Kasumi-1 (cell line): Measurements from ENCODE around the gene CST11.
"Not testable (repeated sequence)": the region's sequence is repeated elsewhere in the genome, so short reads cannot be mapped to it uniquely, and the experiment has no call there.

Experiments
- DNase-seq, 2 experiments: peaks; one replicate each; lab custom pipeline; 2025; lab: John Stamatoyannopoulos, UW

The CST11 gene

GRCh38 chr20:23452776-23453175, at the start of gene CST11:
Gene CST11 (minus strand): TSS chr20:23452876. CDS start chr20:23452811, 65 bp downstream.
- no peak for DNase-seq

GRCh38 chr20:23501926-23502325, 49.2 kb upstream of the CST11 start:
- DNase-seq, result no peak

- no peak for DNase-seq
Observed at GRCh38 chr20:23497536-23497935, 44.9 kb upstream of the CST11 start.

- DNase-seq, result no peak
Observed at GRCh38 chr20:23493172-23493772, 40.6 kb upstream of the CST11 start.

- no peak for DNase-seq
Observed at GRCh38 chr20:23492292-23492691, 39.6 kb upstream of the CST11 start.

GRCh38 chr20:23490817-23491216, 38.1 kb upstream of the CST11 start, which contains the start of gene CST8:
Gene CST8 (plus strand): TSS chr20:23491117. CDS start chr20:23491668, 551 bp downstream.
- no peak for DNase-seq

GRCh38 chr20:23488996-23489395, 36.3 kb upstream of the CST11 start:
- DNase-seq, result no peak

- no peak for DNase-seq
Observed at GRCh38 chr20:23488470-23488869, 35.8 kb upstream of the CST11 start.

- no peak for DNase-seq
Observed at GRCh38 chr20:23484081-23484480, 31.4 kb upstream of the CST11 start.

GRCh38 chr20:23482138-23482537, 29.5 kb upstream of the CST11 start:
- DNase-seq, result no peak

- DNase-seq, result no peak
Observed at GRCh38 chr20:23479043-23479442, 26.4 kb upstream of the CST11 start.

- no peak for DNase-seq
Observed at GRCh38 chr20:23477223-23477622, 24.5 kb upstream of the CST11 start.

- no peak for DNase-seq
Observed at GRCh38 chr20:23476015-23476754, 23.5 kb upstream of the CST11 start.

GRCh38 chr20:23475395-23475794, 22.7 kb upstream of the CST11 start:
- no peak for DNase-seq

GRCh38 chr20:23473293-23473692, 20.6 kb upstream of the CST11 start:
- not testable (repeated sequence) for DNase-seq

GRCh38 chr20:23472306-23472705, 19.6 kb upstream of the CST11 start:
- not testable (repeated sequence) for DNase-seq

- not testable (repeated sequence) for DNase-seq
Observed at GRCh38 chr20:23466961-23467360, 14.3 kb upstream of the CST11 start.

- no peak for DNase-seq
Observed at GRCh38 chr20:23461180-23461579, 8.5 kb upstream of the CST11 start.

GRCh38 chr20:23459461-23460150, 6.9 kb upstream of the CST11 start:
- no peak for DNase-seq

GRCh38 chr20:23456873-23457272, 4.2 kb upstream of the CST11 start:
- DNase-seq, result no peak

- DNase-seq, result no peak
Observed at GRCh38 chr20:23456409-23456808, 3.7 kb upstream of the CST11 start.

GRCh38 chr20:23455639-23456038, 3.0 kb upstream of the CST11 start:
- no peak for DNase-seq

- DNase-seq, result no peak
Observed at GRCh38 chr20:23454816-23455215, 2.1 kb upstream of the CST11 start.
